ENCODE results near the gene AURKA. TPM values are rescaled to one million over a fixed set of nuclear protein-coding genes. Genes with fewer than 3 reads are reported as not detected.
"Not testable (repeated sequence)": the region's sequence is repeated elsewhere in the genome, so short reads cannot be mapped to it uniquely, and the experiment has no call there.

AURKA gene
- total RNA-seq, 1 experiment from 2014 or later: 92.0 TPM

GRCh38 chr20:56345911-56346310 is 46.1 kb downstream of the AURKA start:
- peaks cover 88% of the 10 kb centered on the region for H3K27me3 ChIP-seq (ENCODE audit: insufficient read depth, low read depth)
- H3F3A ChIP-seq (ENCODE audit: insufficient read depth, low read depth): no peaks in the 10 kb centered on the region
- H3K36me3 ChIP-seq (ENCODE audit: low read depth): no peaks in the 10 kb centered on the region
- no peaks in the 10 kb centered on the region for H3K9me2 ChIP-seq (ENCODE audit: insufficient read depth)
- TF ChIP-seq, protein P1, sequence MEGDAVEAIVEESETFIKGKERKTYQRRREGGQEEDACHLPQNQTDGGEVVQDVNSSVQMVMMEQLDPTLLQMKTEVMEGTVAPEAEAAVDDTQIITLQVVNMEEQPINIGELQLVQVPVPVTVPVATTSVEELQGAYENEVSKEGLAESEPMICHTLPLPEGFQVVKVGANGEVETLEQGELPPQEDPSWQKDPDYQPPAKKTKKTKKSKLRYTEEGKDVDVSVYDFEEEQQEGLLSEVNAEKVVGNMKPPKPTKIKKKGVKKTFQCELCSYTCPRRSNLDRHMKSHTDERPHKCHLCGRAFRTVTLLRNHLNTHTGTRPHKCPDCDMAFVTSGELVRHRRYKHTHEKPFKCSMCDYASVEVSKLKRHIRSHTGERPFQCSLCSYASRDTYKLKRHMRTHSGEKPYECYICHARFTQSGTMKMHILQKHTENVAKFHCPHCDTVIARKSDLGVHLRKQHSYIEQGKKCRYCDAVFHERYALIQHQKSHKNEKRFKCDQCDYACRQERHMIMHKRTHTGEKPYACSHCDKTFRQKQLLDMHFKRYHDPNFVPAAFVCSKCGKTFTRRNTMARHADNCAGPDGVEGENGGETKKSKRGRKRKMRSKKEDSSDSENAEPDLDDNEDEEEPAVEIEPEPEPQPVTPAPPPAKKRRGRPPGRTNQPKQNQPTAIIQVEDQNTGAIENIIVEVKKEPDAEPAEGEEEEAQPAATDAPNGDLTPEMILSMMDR (conservative IDR thresholded peaks at IDR 0.05): no peak
- no peak for TF ChIP-seq EZH2 (IDR thresholded peaks at IDR 0.05; ENCODE audit: low read depth)
- ChIA-PET CTCF (no interaction called here), POLR2A (ENCODE audit: unreplicated experiment) (no interaction called here)
- H3K4me1 ChIP-seq (replicated peaks; ENCODE audit: insufficient read depth): no peaks in the 10 kb centered on the region
- H3K9me3 ChIP-seq (ENCODE audit: insufficient read depth, low read depth): no peaks in the 10 kb centered on the region
- no peak for DNase-seq
- H4K20me1 ChIP-seq (ENCODE audit: insufficient read depth): no peaks in the 10 kb centered on the region
- no peaks in the 10 kb centered on the region for H3K79me2 ChIP-seq (ENCODE audit: low read depth)
- intact Hi-C loops (cut with micrococcal nuclease; ENCODE audit: unreplicated experiment): no loop called here
- no TSS peak for BruUV-seq (replicated peaks)
- H3K27ac ChIP-seq: no peak overlapping the region
- H2AFZ ChIP-seq: no peak overlapping the region
- H3K4me3 ChIP-seq: no peak overlapping the region
- H3K4me2 ChIP-seq: no peak overlapping the region

DNA sequence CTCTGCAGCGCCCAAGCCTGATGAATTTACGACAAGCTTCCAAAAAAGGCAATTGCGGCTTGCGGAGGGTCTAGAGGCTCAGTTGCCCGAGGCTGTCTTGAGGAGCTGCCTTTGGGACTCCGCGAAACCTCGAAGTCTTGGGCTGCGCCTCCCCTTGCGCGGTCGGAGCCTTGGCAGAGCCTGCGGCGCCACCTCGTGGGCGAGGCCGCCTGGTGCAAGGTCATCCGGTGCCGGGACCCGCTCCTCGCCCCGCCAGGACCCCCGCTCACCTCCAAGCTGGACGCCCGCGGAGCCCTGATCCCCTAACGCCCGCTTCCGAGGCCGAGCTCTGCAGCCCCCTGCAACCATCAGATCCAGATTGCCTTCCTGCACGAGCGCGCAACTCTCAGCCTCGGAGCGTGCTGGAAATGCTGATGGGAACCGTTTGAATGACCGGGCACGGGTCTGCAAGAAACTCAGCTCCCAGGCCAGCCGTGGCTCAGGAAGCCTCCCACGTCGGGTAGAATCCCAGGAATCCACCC is 48.1 kb downstream of the AURKA start:
- intact Hi-C loops (cut with micrococcal nuclease; ENCODE audit: unreplicated experiment): no loop called here

GRCh38 chr20:56342783-56343182 is 49.2 kb downstream of the AURKA start:
- H3K9me3 ChIP-seq (ENCODE audit: insufficient read depth, low read depth): no peaks in the 10 kb centered on the region; the same call in 1 of the 2 replicates
- no peaks in the 10 kb centered on the region for H3K9me2 ChIP-seq (ENCODE audit: insufficient read depth)
- H2AFZ ChIP-seq: no peak overlapping the region
- H3K79me2 ChIP-seq (ENCODE audit: low read depth): no peaks in the 10 kb centered on the region
- H3K4me2 ChIP-seq: no peak overlapping the region
- H3K27me3 ChIP-seq (ENCODE audit: insufficient read depth, low read depth): peaks cover 79% of the 10 kb centered on the region
- BruUV-seq (replicated peaks): no TSS peak
- H3F3A ChIP-seq (ENCODE audit: insufficient read depth, low read depth): no peaks in the 10 kb centered on the region
- no peaks in the 10 kb centered on the region for H3K4me1 ChIP-seq (replicated peaks; ENCODE audit: insufficient read depth)
- TF ChIP-seq, protein P1 (conservative IDR thresholded peaks at IDR 0.05): no peak
- intact Hi-C loops (cut with micrococcal nuclease; ENCODE audit: unreplicated experiment): no loop called here
- no peaks in the 10 kb centered on the region for H3K36me3 ChIP-seq (ENCODE audit: low read depth)
- no peak overlapping the region for H3K27ac ChIP-seq
- DNase-seq: no peak
- no peaks in the 10 kb centered on the region for H4K20me1 ChIP-seq (ENCODE audit: insufficient read depth)
- no peak overlapping the region for H3K4me3 ChIP-seq
- ChIA-PET CTCF (no interaction called here), POLR2A (ENCODE audit: unreplicated experiment) (no interaction called here)

More for the DNA sequence above, 48.1 kb downstream of the AURKA start:
- Histone ChIP-seq H4K20me1 (ENCODE audit: insufficient read depth) (no peaks in the 10 kb centered on the region), H3K4me2 (no peak overlapping the region), H3K4me3 (no peak overlapping the region), H2AFZ (no peak overlapping the region), H3K79me2 (ENCODE audit: low read depth) (no peaks in the 10 kb centered on the region), H3K9me3 (ENCODE audit: insufficient read depth, low read depth) (no peaks in the 10 kb centered on the region; the same call in 1 of the 2 replicates), H3K9me2 (ENCODE audit: insufficient read depth) (no peaks in the 10 kb centered on the region), H3K36me3 (ENCODE audit: low read depth) (no peaks in the 10 kb centered on the region), H3K27me3 (ENCODE audit: insufficient read depth, low read depth) (peaks cover 81% of the 10 kb centered on the region), H3F3A (ENCODE audit: insufficient read depth, low read depth) (no peaks in the 10 kb centered on the region), H3K4me1 (replicated peaks; ENCODE audit: insufficient read depth) (no peaks in the 10 kb centered on the region), H3K27ac (no peak overlapping the region)
- POLR2A ChIA-PET (ENCODE audit: unreplicated experiment): no interaction called here
- DNase-seq: peak in 1 of 2 experiments; percentile 17
- no peak for TF ChIP-seq EZH2 (IDR thresholded peaks at IDR 0.05; ENCODE audit: low read depth)
- TF ChIP-seq, protein P1 (conservative IDR thresholded peaks at IDR 0.05): peak; percentile 48
- BruUV-seq (replicated peaks): no TSS peak
- CTCF ChIA-PET: no interaction called here

DNA sequence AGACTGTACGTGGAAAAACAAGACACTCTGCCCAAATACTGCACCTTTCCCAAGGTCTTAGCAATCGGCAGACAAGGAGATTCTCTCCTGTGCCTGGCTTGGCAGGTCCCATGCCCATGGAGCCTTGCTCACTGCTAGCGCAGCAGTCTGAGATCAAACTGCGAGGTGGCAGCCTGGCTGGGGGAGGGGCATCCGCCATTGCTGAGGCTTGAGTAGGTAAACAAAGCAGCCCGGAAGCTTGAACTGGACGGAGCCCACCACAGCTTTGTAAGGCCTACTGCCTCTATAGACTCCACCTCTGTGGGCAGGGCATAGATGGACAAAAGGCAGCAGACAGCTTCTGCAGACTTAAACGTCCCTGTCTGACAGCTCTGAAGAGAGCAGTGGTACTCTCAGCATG is 55.3 kb downstream of the AURKA start:
- not testable (repeated sequence) for BruUV-seq (replicated peaks)

More for the DNA sequence above, 55.3 kb downstream of the AURKA start:
- POLR2A ChIA-PET (ENCODE audit: unreplicated experiment); H3K36me3 ChIP-seq (ENCODE audit: low read depth); H3K9me3 ChIP-seq (ENCODE audit: insufficient read depth, low read depth); H3K27ac ChIP-seq; H3K4me3 ChIP-seq; H3K4me1 ChIP-seq (replicated peaks; ENCODE audit: insufficient read depth); intact Hi-C loops (cut with micrococcal nuclease; ENCODE audit: unreplicated experiment); H3F3A ChIP-seq (ENCODE audit: insufficient read depth, low read depth); H3K9me2 ChIP-seq (ENCODE audit: insufficient read depth); CTCF ChIA-PET; H3K79me2 ChIP-seq (ENCODE audit: low read depth); H2AFZ ChIP-seq; H3K4me2 ChIP-seq; DNase-seq; H4K20me1 ChIP-seq (ENCODE audit: insufficient read depth): not testable (repeated sequence)
- peaks cover 55% of the 10 kb centered on the region for H3K27me3 ChIP-seq (ENCODE audit: insufficient read depth, low read depth)
